IPS DF 6.9 (cell line): Measurements from ENCODE around the gene IRF2BP1.
A peak's percentile ranks its signal among the peaks of the same experiment; 100 is the strongest.

ENCODE experiments used
- DNase-seq: peaks from one replicate; pipeline ENCODE4 v3.0.0-alpha.2; 2013; ENCODE audit warnings: low read depth, low spot score
- H3K27ac ChIP-seq: one replicate; pipeline ENCODE4 v1.5.1; 2013; ENCODE audit warnings: low read length, control low read depth
- H3K27me3 ChIP-seq: 2 replicates; pipeline ENCODE4 v1.6.1; 2013; ENCODE audit warnings: mild to moderate bottlenecking, low read length; ENCODE audit not compliant: control insufficient read depth, insufficient read depth
- H3K36me3 ChIP-seq: 2 replicates; pipeline ENCODE4 v1.6.1; 2013; ENCODE audit warnings: low read length; ENCODE audit not compliant: control insufficient read depth, insufficient read depth
- H3K4me1 ChIP-seq: 2 replicates; pipeline ENCODE4 v1.6.1; 2013; ENCODE audit warnings: low read length; ENCODE audit not compliant: control insufficient read depth, insufficient read depth
- H3K4me3 ChIP-seq: 2 replicates; pipeline ENCODE4 v1.5.1; 2013; ENCODE audit warnings: mild to moderate bottlenecking, low read length
- H3K9me3 ChIP-seq: 2 replicates; pipeline ENCODE4 v1.6.1; 2013; ENCODE audit warnings: low read length, inconsistent platforms; ENCODE audit not compliant: control insufficient read depth, insufficient read depth
- WGBS: extraction: QIAGEN DNeasy Blood & Tissue Kit; methylation state at CpG from one replicate; pipeline ENCODE4 v1.1.7; 2013; ENCODE audit warnings: mixed read lengths, missing lambda C conversion rate; ENCODE audit not compliant: insufficient read length, insufficient coverage; 5-methylcytosine and 5-hydroxymethylcytosine counted together

IRF2BP1 gene, protein sequence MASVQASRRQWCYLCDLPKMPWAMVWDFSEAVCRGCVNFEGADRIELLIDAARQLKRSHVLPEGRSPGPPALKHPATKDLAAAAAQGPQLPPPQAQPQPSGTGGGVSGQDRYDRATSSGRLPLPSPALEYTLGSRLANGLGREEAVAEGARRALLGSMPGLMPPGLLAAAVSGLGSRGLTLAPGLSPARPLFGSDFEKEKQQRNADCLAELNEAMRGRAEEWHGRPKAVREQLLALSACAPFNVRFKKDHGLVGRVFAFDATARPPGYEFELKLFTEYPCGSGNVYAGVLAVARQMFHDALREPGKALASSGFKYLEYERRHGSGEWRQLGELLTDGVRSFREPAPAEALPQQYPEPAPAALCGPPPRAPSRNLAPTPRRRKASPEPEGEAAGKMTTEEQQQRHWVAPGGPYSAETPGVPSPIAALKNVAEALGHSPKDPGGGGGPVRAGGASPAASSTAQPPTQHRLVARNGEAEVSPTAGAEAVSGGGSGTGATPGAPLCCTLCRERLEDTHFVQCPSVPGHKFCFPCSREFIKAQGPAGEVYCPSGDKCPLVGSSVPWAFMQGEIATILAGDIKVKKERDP

DNA sequence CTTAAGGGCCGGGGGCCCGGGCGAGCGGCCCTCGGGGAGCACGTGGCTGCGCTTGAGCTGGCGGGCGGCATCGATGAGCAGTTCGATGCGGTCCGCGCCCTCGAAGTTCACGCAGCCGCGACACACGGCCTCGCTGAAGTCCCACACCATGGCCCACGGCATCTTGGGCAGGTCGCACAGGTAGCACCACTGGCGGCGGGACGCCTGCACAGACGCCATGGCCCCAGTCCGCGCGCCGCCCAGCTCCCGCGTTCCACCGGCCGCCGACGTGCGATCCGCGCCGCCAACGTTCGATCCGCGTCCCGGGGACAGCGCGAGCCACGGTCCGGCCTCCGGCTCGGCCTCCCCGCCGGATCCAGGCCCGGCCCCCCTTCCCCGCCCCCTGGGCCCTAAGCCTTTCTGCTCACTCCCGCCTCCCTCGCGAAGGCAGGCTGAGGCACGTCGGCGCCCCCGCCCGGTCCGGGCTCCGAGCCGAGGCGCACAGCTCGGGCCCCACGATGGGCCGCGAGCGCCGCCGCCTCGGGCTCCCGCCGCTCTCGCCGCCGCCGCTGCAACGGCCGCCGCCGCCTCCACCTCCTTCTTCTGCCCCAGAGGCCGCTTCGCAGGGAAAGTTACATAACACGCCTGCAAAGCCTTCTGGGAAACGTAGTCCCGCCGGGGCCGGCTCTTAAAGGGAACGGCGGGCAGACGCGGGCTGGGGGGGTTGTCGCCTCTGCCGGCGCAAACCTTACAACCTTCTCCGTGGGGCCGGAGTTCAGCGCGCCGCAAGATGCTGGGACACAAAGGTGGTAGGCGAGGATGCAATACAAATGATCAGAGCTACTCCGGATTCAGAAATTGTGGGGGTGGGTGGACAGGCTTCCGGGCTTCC, at the start of gene IRF2BP1:
Gene IRF2BP1, minus strand, starts transcription at position 586 of the 871 bp plus-strand sequence. Its CDS starts 367 bp downstream, at position 219.
- H3K36me3 ChIP-seq = peaks cover 10% of the 10 kb centered on the region; the same call in 1 of the 2 replicates
- peak within 1 kb of the TSS; percentile 83 for H3K4me3 ChIP-seq
- no peak for DNase-seq
- peaks cover 13% of the 10 kb centered on the region for H3K4me1 ChIP-seq
- no CpG with 5 or more reads among the region's 107 CpGs for WGBS
- no peaks in the 10 kb centered on the region for H3K27me3 ChIP-seq
- no peaks in the 10 kb centered on the region for H3K9me3 ChIP-seq
- H3K27ac ChIP-seq = no peak within 1 kb of the TSS

DNA sequence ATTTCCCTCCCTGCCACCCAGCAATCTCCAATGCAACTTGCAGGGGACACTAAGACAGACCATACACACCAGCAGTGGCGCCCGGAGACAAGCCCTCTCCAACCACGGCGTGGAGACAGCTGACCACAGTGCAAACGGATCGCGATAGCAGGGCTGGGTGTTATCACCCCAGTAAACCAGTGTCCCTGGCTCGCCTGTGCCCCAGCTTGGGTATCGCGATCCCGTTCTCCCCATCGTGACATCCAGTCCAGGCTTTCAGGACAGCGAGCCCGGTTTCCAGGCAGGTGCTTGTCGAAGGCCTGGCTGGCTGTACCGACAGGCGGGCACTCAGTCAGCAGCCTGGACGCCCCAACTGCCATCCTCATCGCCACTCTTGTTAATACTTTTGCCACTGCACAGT, 49.3 kb upstream of the IRF2BP1 start:
- Histone ChIP-seq H3K36me3 (no peaks in the 10 kb centered on the region; the same call in 1 of the 2 replicates), H3K9me3 (no peaks in the 10 kb centered on the region), H3K4me1 (no peaks in the 10 kb centered on the region), H3K4me3 (no peak overlapping the region), H3K27me3 (no peaks in the 10 kb centered on the region), H3K27ac (no peak overlapping the region)
- no CpG with 5 or more reads among the region's 19 CpGs for WGBS
- DNase-seq = no peak

DNA sequence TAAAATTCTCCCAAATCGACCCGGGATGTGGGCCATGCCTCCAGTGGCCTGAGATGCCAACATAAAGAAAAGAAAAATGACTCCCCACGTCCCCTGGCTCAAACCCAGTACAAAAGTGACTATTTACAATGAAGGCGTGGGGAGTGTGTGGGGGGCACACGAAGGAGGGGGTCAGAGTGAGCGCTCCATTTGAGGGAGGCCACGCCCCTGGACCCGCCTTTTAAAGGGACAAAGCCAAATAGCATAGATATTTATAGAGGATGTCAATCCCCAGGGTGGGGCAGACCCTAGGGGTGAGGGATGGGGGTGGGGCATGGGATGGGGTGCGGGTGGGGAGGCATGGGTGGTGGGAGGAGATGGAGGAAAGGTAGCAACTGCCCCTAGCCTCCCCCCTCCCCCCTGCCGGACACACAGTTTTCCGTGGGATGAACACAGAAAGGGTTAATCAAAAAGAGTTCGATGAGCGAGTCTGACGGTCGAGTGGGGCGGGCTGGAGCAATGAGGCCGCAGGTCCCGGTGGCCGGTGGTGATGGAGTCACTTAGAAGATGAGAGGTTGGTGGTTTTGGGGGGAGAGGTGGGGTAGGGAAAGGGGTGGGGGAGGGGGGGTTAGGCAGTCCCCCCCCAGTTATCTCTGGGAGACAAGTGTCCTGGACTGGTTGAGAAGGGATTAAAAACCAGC, 48.8 kb upstream of the IRF2BP1 start:
- no peak overlapping the region for H3K4me3 ChIP-seq
- no peak for DNase-seq
- no peaks in the 10 kb centered on the region for H3K27me3 ChIP-seq
- no peaks in the 10 kb centered on the region for H3K36me3 ChIP-seq
- WGBS = no CpG with 5 or more reads among the region's 19 CpGs
- H3K27ac ChIP-seq = no peak overlapping the region
- no peaks in the 10 kb centered on the region for H3K4me1 ChIP-seq
- no peaks in the 10 kb centered on the region for H3K9me3 ChIP-seq

DNA sequence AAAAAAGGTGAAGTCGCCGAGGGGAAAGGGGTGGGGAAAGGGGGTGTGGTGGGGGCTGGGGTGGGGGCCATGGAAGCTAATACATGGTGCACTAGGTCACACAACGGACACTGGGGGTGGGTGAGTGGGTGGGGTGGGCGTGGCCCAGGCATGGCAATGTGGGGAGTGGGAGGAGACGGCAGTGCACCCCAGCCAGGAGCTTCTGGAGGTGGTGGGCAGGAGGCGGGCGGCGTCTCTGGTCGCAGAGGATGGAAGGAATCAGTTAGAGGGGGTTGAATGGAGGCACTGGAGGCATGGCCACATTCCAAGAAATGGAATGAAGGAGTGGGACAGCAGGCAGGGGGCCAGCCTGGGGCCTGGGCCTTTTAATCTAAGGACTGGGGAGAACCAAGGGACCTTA, 47.8 kb upstream of the IRF2BP1 start:
- no peak overlapping the region for H3K27ac ChIP-seq
- H3K36me3 ChIP-seq = no peaks in the 10 kb centered on the region
- no peak overlapping the region for H3K4me3 ChIP-seq
- no peaks in the 10 kb centered on the region for H3K27me3 ChIP-seq
- DNase-seq = no peak
- no peaks in the 10 kb centered on the region for H3K9me3 ChIP-seq
- no peaks in the 10 kb centered on the region for H3K4me1 ChIP-seq
- no CpG with 5 or more reads among the region's 9 CpGs for WGBS

DNA sequence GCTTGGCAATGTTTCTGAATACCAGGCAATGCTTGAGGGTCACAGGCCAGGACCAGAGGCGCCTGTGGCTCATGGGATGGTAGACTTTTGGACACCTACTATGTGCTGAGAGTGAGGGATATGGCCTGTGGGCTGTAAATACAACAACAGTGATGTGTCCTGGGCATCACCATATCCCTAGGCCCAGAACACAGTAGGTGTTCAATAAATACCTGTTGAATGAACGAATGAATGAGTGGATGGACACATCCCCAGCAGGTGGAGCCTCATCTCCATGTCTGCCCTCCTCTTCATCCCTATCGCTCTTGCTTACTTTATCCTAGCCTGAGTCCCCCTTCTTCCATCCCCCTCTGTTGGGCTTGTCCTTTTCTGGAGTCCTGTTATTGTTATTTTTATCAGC, 45.1 kb upstream of the IRF2BP1 start:
- no peak overlapping the region for H3K27ac ChIP-seq
- no peaks in the 10 kb centered on the region for H3K4me1 ChIP-seq
- no peak overlapping the region for H3K4me3 ChIP-seq
- DNase-seq = no peak
- no peaks in the 10 kb centered on the region for H3K36me3 ChIP-seq
- no peaks in the 10 kb centered on the region for H3K9me3 ChIP-seq
- no peaks in the 10 kb centered on the region for H3K27me3 ChIP-seq
- no CpG with 5 or more reads among the region's 3 CpGs for WGBS

DNA sequence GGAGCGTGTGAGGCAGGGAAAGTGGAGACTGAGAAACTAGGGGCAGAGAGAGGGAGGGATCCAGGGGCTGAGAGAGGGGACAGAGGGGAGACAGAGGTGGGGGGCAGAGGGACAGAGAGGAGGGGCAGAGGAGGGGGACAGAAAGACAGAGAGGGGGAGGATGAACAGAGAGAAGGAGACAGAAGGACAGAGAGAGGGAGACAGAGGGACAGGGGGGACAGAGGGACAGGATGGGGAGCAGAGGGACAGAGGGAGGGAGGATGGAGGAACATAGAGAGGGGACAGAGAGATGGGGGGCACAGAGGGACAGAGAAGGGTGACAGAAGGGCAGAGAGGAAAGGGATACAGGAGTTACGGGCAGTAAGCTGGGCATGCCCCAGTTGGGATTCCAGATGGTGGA, 43.3 kb upstream of the IRF2BP1 start:
- Histone ChIP-seq H3K27me3 (no peaks in the 10 kb centered on the region), H3K27ac (no peak overlapping the region), H3K36me3 (no peaks in the 10 kb centered on the region), H3K4me1 (no peaks in the 10 kb centered on the region), H3K9me3 (no peaks in the 10 kb centered on the region), H3K4me3 (no peak overlapping the region)
- no CpG with 5 or more reads among the region's 2 CpGs for WGBS
- DNase-seq = no peak

DNA sequence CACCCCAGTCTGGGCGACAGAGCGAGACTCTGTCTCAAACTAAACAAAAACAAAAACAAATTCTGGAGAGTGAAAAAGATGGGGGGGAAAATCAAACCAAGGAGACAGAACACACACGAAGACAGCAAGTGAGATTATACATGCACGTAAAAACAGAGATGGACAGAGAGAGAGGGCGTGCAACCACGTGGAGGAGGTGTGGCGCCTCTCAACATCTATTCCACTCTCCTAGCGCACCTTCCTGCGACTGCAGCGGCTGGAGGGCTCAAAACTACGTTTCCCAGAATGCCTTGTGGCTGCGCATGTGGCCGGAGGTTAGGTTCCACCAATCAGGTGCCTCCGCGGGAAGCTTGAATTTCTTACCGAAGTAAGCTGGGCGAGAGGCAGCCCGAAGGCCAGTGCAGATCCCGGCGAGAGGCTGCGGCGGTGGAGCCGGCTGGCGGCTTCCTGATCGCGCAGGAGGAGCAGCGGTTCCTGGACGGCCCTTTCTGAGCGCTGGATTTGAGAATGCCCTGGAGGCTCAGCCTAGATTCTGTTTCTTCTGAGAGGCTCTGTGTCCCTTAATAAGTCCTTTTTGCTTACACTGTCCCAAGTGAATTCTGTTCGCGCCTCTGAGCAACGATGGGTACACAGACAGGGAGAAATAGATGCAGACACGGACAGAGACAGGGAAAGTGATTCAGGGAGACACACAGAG, 41.8 kb upstream of the IRF2BP1 start:
- peak overlapping the region; percentile 18; the same call in 1 of the 2 replicates for H3K4me3 ChIP-seq
- H3K27ac ChIP-seq = no peak overlapping the region
- no CpG with 5 or more reads among the region's 33 CpGs for WGBS
- H3K4me1 ChIP-seq = no peaks in the 10 kb centered on the region
- H3K27me3 ChIP-seq = no peaks in the 10 kb centered on the region
- H3K9me3 ChIP-seq = no peaks in the 10 kb centered on the region
- no peaks in the 10 kb centered on the region for H3K36me3 ChIP-seq
- DNase-seq = peak; percentile 93

DNA sequence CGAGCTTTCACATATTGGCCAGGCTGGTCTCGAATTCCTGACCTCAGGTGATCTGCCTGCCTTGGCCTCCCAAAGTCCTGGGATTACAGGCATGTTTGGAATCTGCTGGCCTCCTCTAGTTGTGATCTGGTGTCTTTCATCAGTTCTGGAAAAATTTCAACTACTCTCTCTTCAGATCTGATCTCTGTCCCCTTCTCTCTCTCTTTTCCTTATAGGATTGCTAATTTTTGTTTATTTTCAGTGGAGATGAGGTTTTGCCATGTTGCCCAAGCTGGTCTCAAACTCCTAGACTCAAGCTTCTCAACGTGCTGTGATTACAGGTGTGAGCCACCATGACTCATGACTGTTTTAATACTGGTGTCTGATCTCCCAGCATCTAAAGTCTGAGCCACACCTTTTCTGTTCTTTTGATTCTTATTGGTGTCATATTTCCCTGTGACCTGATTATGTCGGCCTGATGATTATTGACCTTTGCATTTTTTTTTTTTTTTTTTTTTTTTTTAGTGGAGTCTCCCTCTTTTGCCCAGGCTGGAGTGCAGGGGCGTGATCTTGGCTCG, 39.0 kb upstream of the IRF2BP1 start:
- Histone ChIP-seq H3K36me3 (no peaks in the 10 kb centered on the region), H3K4me3 (no peak overlapping the region), H3K4me1 (0 out of 2 replicates have a peak, but pooled peaks cover 1% of the 10 kb centered on the region), H3K9me3 (no peaks in the 10 kb centered on the region), H3K27me3 (no peaks in the 10 kb centered on the region), H3K27ac (no peak overlapping the region)
- DNase-seq = no peak
- no CpG with 5 or more reads among the region's 6 CpGs for WGBS

DNA sequence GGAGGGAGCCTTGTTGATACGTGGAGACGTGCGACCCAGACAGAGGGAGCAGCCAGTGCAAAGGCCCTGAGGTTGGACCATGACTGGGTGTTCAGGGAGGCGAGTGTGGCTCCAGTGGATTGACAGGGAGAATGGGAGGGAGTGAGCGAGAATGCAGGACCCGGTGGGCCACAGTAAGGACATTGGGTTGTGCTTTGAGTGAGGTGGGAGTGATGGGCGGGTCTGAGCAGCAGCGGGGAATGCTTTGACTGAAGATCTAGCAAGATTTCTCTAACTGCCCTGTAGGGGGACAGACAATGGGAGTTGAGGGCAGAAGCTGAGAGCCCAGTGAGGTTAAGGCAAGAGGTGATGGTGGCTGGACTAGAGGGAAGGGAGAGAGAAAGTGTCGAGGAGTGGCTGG, 36.3 kb upstream of the IRF2BP1 start:
- Histone ChIP-seq H3K27ac (no peak overlapping the region), H3K4me3 (no peak overlapping the region), H3K9me3 (no peaks in the 10 kb centered on the region), H3K36me3 (no peaks in the 10 kb centered on the region), H3K27me3 (no peaks in the 10 kb centered on the region), H3K4me1 (0 out of 2 replicates have a peak, but pooled peaks cover 1% of the 10 kb centered on the region)
- no CpG with 5 or more reads among the region's 9 CpGs for WGBS
- DNase-seq = peak; percentile 64
